A549 (cell line): Measurements from ENCODE around the gene ATP11A. TPM values are rescaled to one million over a fixed set of nuclear protein-coding genes. Genes with fewer than 3 reads are reported as not detected.

Source experiments
- ATAC-seq, 2 experiments: fragments of 200-7000 bp in 1 of 2; fragments of >200 bp in 1 of 2; cut with Nextera tagmentation in 1 of 2; cut with Tn5 transposase in 1 of 2; 3 replicates each; pipeline versions ENCODE4 v1.8.0 to v1.9.1; 2018 to 2020; ENCODE audit warnings: mild to moderate bottlenecking in 1 of 2, moderate library complexity in 1 of 2
- CTCF ChIA-PET: fragments of 300-600 bp; sonication (Branson Sonifier 250); formaldehyde crosslinking; extraction: SDS; loops from one replicate; lab custom pipeline; 2021; ENCODE audit warnings: antibody characterized with exemption, inconsistent platforms; lab: Yijun Ruan, JAX
- POLR2A ChIA-PET: fragments of 350-600 bp; formaldehyde crosslinking; extraction: SDS; loops from one replicate; lab custom pipeline; 2021; ENCODE audit warnings: antibody characterized with exemption, inconsistent platforms; lab: Yijun Ruan, JAX
- DNase-seq, 2 experiments: peaks; one replicate each; pipeline versions ENCODE4 v3.0.0 to v3.0.0-alpha.2; 2011 to 2016; ENCODE audit warnings: low read depth in 1 of 2, low spot score in 1 of 2
- FAIRE-seq: peaks from 2 replicates; lab custom pipeline; 2011; peaks lifted over from hg19 to GRCh38; lab: Jason Lieb, UNC
- H3K27ac ChIP-seq, 2 experiments: fragments of >200 bp; sonication (Bioruptor Twin); formaldehyde crosslinking; 3 replicates each; pipeline ENCODE4 v1.5.1; 2016 to 2017
- H3K4me1 ChIP-seq: fragments of >200 bp; sonication (Bioruptor Twin); formaldehyde crosslinking; 3 replicates; pipeline ENCODE4 v1.6.1; 2016
- H3K4me2 ChIP-seq: fragments of >200 bp; sonication (Bioruptor Twin); formaldehyde crosslinking; 3 replicates; pipeline ENCODE4 v1.6.1; 2016
- H3K4me3 ChIP-seq: fragments of >200 bp; sonication (Bioruptor Twin); formaldehyde crosslinking; 3 replicates; pipeline ENCODE4 v1.5.1; 2016
- H3K9me3 ChIP-seq: fragments of >200 bp; sonication (Bioruptor Twin); formaldehyde crosslinking; 3 replicates; pipeline ENCODE4 v1.6.1; 2016
- CBX2 ChIP-seq: fragments of 200-600 bp; sonication (generic); IDR thresholded peaks from 2 replicates; pipeline ENCODE4 v1.6.1; 2016; ENCODE audit warnings: low read depth, mild to moderate bottlenecking, borderline replicate concordance
- CBX8 ChIP-seq: fragments of 200-600 bp; sonication (generic); IDR thresholded peaks from 2 replicates; pipeline ENCODE4 v1.6.1; 2016
- CEBPB ChIP-seq, 2 experiments: fragments of >200 bp in 1 of 2; sonication (Bioruptor Twin) in 1 of 2; formaldehyde crosslinking in 1 of 2; IDR thresholded peaks; 2 replicates each; pipeline ENCODE4 v1.6.1; 2012 to 2016
- CHD2 ChIP-seq: fragments of 150-350 bp; IDR thresholded peaks from 2 replicates; pipeline ENCODE4 v1.6.1; 2014; ENCODE audit warnings: low read length; ENCODE audit not compliant: partially characterized antibody
- E2F6 ChIP-seq: IDR thresholded peaks from 2 replicates; pipeline ENCODE4 v1.6.1; 2012; ENCODE audit warnings: low read depth, borderline replicate concordance
- HDAC2 ChIP-seq: fragments of 200-600 bp; sonication (generic); IDR thresholded peaks from 2 replicates; pipeline ENCODE4 v1.6.1; 2016
- HES2 ChIP-seq: fragments of >200 bp; sonication (Bioruptor Twin); formaldehyde crosslinking; IDR thresholded peaks from 2 replicates; pipeline ENCODE4 v1.6.1; 2016
- HEYL ChIP-seq: fragments of 250-450 bp; sonication (Bioruptor Pico); IDR thresholded peaks from 2 replicates; pipeline ENCODE4 v1.8.0; 2021; ENCODE audit warnings: mild to moderate bottlenecking, moderate library complexity
- HMGXB4 ChIP-seq: fragments of 250-450 bp; sonication (Bioruptor Pico); IDR thresholded peaks from 2 replicates; pipeline ENCODE4 v1.5.0; 2021; ENCODE audit warnings: mild to moderate bottlenecking, moderate library complexity, borderline replicate concordance
- HOXA7 ChIP-seq: fragments of 250-450 bp; sonication (Bioruptor Pico); IDR thresholded peaks from 2 replicates; pipeline ENCODE4 v1.5.0; 2020; ENCODE audit warnings: mild to moderate bottlenecking, moderate library complexity
- HOXB13 ChIP-seq: fragments of 250-450 bp; sonication (Bioruptor Pico); IDR thresholded peaks from 2 replicates; pipeline ENCODE4 v1.5.0; 2020; ENCODE audit warnings: low read depth, mild to moderate bottlenecking, moderate library complexity
- JUN ChIP-seq, 2 experiments: fragments of >200 bp; sonication (Bioruptor Twin); formaldehyde crosslinking; IDR thresholded peaks; 2 replicates in 1 of 2; 3 replicates in 1 of 2; pipeline ENCODE4 v1.6.1; 2016 to 2017
- JUNB ChIP-seq: fragments of >200 bp; sonication (Bioruptor Twin); formaldehyde crosslinking; IDR thresholded peaks from 2 replicates; pipeline ENCODE4 v1.6.1; 2016
- KDM1A ChIP-seq: fragments of 200-600 bp; sonication (generic); IDR thresholded peaks from 2 replicates; pipeline ENCODE4 v1.6.1; 2016; ENCODE audit warnings: low read depth, mild to moderate bottlenecking
- KDM5A ChIP-seq: fragments of 200-600 bp; sonication (generic); IDR thresholded peaks from 2 replicates; pipeline ENCODE4 v1.6.1; 2016; ENCODE audit warnings: antibody characterized with exemption, mild to moderate bottlenecking
- MAFK ChIP-seq: fragments of 450-650 bp; IDR thresholded peaks from 2 replicates; pipeline ENCODE4 v1.6.1; 2014; ENCODE audit not compliant: partially characterized antibody
- MAZ ChIP-seq: fragments of 150-350 bp; IDR thresholded peaks from 2 replicates; pipeline ENCODE4 v1.6.1; 2014; ENCODE audit warnings: antibody characterized with exemption, low read depth, low read length, borderline replicate concordance
- MYC ChIP-seq: IDR thresholded peaks from 2 replicates; pipeline ENCODE4 v1.6.1; 2012; ENCODE audit warnings: mild to moderate bottlenecking, inconsistent platforms, low read length, improper control_type of control experiment, borderline replicate concordance
- NFE2L2 ChIP-seq: fragments of 150-350 bp; conservative IDR thresholded peaks from 2 replicates; pipeline ENCODE4 v1.6.1; 2014; ENCODE audit warnings: low read length
- NPAS2 ChIP-seq: fragments of 250-450 bp; sonication (Bioruptor Pico); IDR thresholded peaks from 2 replicates; pipeline ENCODE4 v1.8.0; 2022; ENCODE audit warnings: mild to moderate bottlenecking, moderate library complexity, borderline replicate concordance
- NR3C1 ChIP-seq: fragments of >200 bp; sonication (Bioruptor Twin); formaldehyde crosslinking; IDR thresholded peaks from 3 replicates; pipeline ENCODE4 v1.6.1; 2017
- POLR2AphosphoS2 ChIP-seq: conservative IDR thresholded peaks from 2 replicates; pipeline ENCODE4 v1.6.1; 2012; ENCODE audit warnings: low read length, improper control_type of control experiment, inconsistent platforms
- RAD21 ChIP-seq, 2 experiments: fragments of >200 bp in 1 of 2; sonication (Bioruptor Twin) in 1 of 2; formaldehyde crosslinking in 1 of 2; IDR thresholded peaks in 1 of 2; conservative IDR thresholded peaks in 1 of 2; 2 replicates in 1 of 2; 3 replicates in 1 of 2; pipeline ENCODE4 v1.6.1; 2012 to 2018; ENCODE audit warnings: inconsistent platforms in 1 of 2
- RARB ChIP-seq: fragments of 250-450 bp; sonication (Bioruptor Pico); IDR thresholded peaks from 2 replicates; pipeline ENCODE4 v1.8.0; 2021; ENCODE audit warnings: mild to moderate bottlenecking, moderate library complexity
- RCOR1 ChIP-seq: fragments of 150-350 bp; IDR thresholded peaks from 2 replicates; pipeline ENCODE4 v1.6.1; 2014; ENCODE audit warnings: antibody characterized with exemption, low read length, low read depth
- RFX5 ChIP-seq: fragments of 450-650 bp; IDR thresholded peaks from 2 replicates; pipeline ENCODE4 v1.7.1; 2014; ENCODE audit warnings: antibody characterized with exemption, mild to moderate bottlenecking, moderate library complexity
- RNF2 ChIP-seq: fragments of 200-600 bp; sonication (generic); IDR thresholded peaks from 2 replicates; pipeline ENCODE4 v1.6.1; 2016; ENCODE audit warnings: low read depth, mild to moderate bottlenecking, antibody characterized with exemption, moderate library complexity, borderline replicate concordance
- SMC3 ChIP-seq: fragments of >200 bp; sonication (Bioruptor Twin); formaldehyde crosslinking; IDR thresholded peaks from 3 replicates; pipeline ENCODE4 v1.6.1; 2018; ENCODE audit warnings: inconsistent platforms
- SREBF2 ChIP-seq: fragments of 450-650 bp; IDR thresholded peaks from 2 replicates; pipeline ENCODE4 v1.6.1; 2014; ENCODE audit warnings: mild to moderate bottlenecking, moderate library complexity
- ZFP36 ChIP-seq: fragments of 450-650 bp; IDR thresholded peaks from 2 replicates; pipeline ENCODE4 v1.6.1; 2014; ENCODE audit warnings: borderline replicate concordance; ENCODE audit not compliant: partially characterized antibody
- WGBS: methylation state at CpG from one replicate; pipeline ENCODE4 v1.1.6; 2017; ENCODE audit errors: missing lambda C conversion rate; 5-methylcytosine and 5-hydroxymethylcytosine counted together
- polyA plus RNA-seq, 4 experiments: library from polyadenylated mRNA; depleted of rRNA in 3 of 4; stranded (reverse); fragments of >200 nt; fragmentation: RNase III in 1 of 4; extraction: RNeasy Plus Mini Kit Qiagen cat#74134 plus additional on column Dnase treatment in 1 of 4; gene quantifications; 2 replicates in 3 of 4; 3 replicates in 1 of 4; pipeline ENCODE4 v1.2.3, GENCODE V29; 2011 to 2017

ATP11A gene
- polyA plus RNA-seq, 2 of the 4 experiments (the other 2 are of a cell fraction) = 4.1 to 8.0 TPM

GRCh38 chr13:112874751-112875300 lies 185.0 kb downstream of the ATP11A start:
- POLR2A ChIA-PET = no interaction called here
- no peak for FAIRE-seq
- H3K4me2 ChIP-seq = no peak overlapping the region
- TF ChIP-seq SMC3 = no peak
- no peak for TF ChIP-seq NR3C1
- no peak for TF ChIP-seq HES2
- TF ChIP-seq CBX2 = no peak
- no peak for TF ChIP-seq NFE2L2
- TF ChIP-seq RNF2 = no peak
- TF ChIP-seq NPAS2 (CRISPR knock-in tag) = no peak
- TF ChIP-seq RAD21 (conservative IDR thresholded peaks at IDR 0.05 in 1 of 2, IDR thresholded peaks at IDR 0.05 in 1 of 2) = no peak
- no peak for TF ChIP-seq CBX8
- no peak for TF ChIP-seq JUNB
- TF ChIP-seq MAZ = no peak
- TF ChIP-seq CHD2 = no peak
- no peak for TF ChIP-seq HEYL
- TF ChIP-seq MYC = no peak
- TF ChIP-seq HOXA7 = no peak
- TF ChIP-seq E2F6 = no peak
- no peak for TF ChIP-seq JUN (IDR thresholded peaks at IDR 0.05)
- TF ChIP-seq HMGXB4 (CRISPR knock-in tag) = no peak
- no peak for TF ChIP-seq SREBF2
- TF ChIP-seq, all 56 proteins: peak for 0
- CTCF ChIA-PET = interaction anchor here (0.7 to 2.6 kb wide), 26 partner anchors 8 to 1400 kb away, joined by 3 to 27 read pairs (median 4); no protein-coding TSS in a partner anchor
- no peaks in the 10 kb centered on the region for H3K4me1 ChIP-seq
- DNase-seq (no peak), ATAC-seq (peak in 1 of 2 experiments; percentile 27; a peak in 1 of 6 replicates)
- no peaks in the 10 kb centered on the region for H3K9me3 ChIP-seq
- no peak overlapping the region for H3K27ac ChIP-seq
- H3K4me3 ChIP-seq = no peak overlapping the region
- 78% methylated on average over 14 of the region's 19 CpGs for WGBS

GRCh38 chr13:112875627-112876026 lies 185.8 kb downstream of the ATP11A start:
- Histone ChIP-seq H3K4me1 (no peaks in the 10 kb centered on the region), H3K4me3 (no peak overlapping the region), H3K4me2 (no peak overlapping the region), H3K9me3 (no peaks in the 10 kb centered on the region), H3K27ac (no peak overlapping the region)
- ChIA-PET POLR2A (no interaction called here), CTCF (interaction anchor here (1.1 to 2.6 kb wide), 6 partner anchors 9 to 1401 kb away, joined by 3 to 27 read pairs (median 5); no protein-coding TSS in a partner anchor)
- no peak for FAIRE-seq
- WGBS = 80% methylated on average over 12 of the region's 15 CpGs
- TF ChIP-seq HOXB13 (CRISPR knock-in tag) (no peak), MAFK (no peak), RCOR1 (no peak), HDAC2 (no peak), HOXA7 (no peak), JUNB (no peak), KDM1A (no peak), ZFP36 (no peak), KDM5A (no peak), CEBPB (IDR thresholded peaks at IDR 0.05) (no peak), RFX5 (no peak), RARB (no peak), CBX8 (no peak), POLR2AphosphoS2 (no peak)
- DNase-seq = no peak
- ATAC-seq = no peak
